Upper lobe of left lung (tissue), 4 donors: Measurements from ENCODE around the gene RNPS1.

ENCODE experiments used
- CTCF ChIP-seq, 6 experiments: fragments of 450-650 bp in 4 of 6; fragments of 200-600 bp in 2 of 6; sonication (generic) in 2 of 6; IDR thresholded peaks; one replicate each; pipeline ENCODE4 v1.5.1; 2016 to 2019; ENCODE audit warnings: antibody characterized with exemption in 6 of 6
- POLR2A ChIP-seq, 4 donors: fragments of 450-650 bp; IDR thresholded peaks; one replicate each; pipeline ENCODE4 v1.5.1; 2016 to 2017; ENCODE audit warnings: antibody characterized with exemption in 4 of 4, mild to moderate bottlenecking in 2 of 4
- POLR2AphosphoS5 ChIP-seq, 2 donors: sonication (generic); formaldehyde crosslinking; IDR thresholded peaks; one replicate each; pipeline ENCODE4 v1.5.1; 2017; ENCODE audit warnings: antibody characterized with exemption in 2 of 2

- TF ChIP-seq CTCF (IDR thresholded peaks at IDR 0.05) (no peak), POLR2AphosphoS5 (IDR thresholded peaks at IDR 0.05) (no peak), POLR2A (IDR thresholded peaks at IDR 0.05) (no peak)
Observed at GRCh38 chr16:2243031-2243528, 24.8 kb downstream of the RNPS1 start.
